HL-60/S4 treated with retinoic acid at 250 ng/mL for 4 days and 3 days (cell line): ENCODE measurements around the gene PDZD2.

Experiments used
- in situ Hi-C: fragments of 300-500 bp; cut with MboI; formaldehyde crosslinking; loops from 2 replicates; pipeline ENCODE4 v1.7.0; 2022; ENCODE audit warnings: low sequenced_read_pairs

PDZD2 gene

GRCh38 chr5:32090026-32090754 lies 451.3 kb downstream of the PDZD2 start:
- in situ Hi-C loops, result loop anchor here (25.0 kb wide), 1 partner anchor 503 kb away; no protein-coding TSS in a partner anchor

- in situ Hi-C loops, result loop anchor here (25.0 kb wide), 1 partner anchor 503 kb away; no protein-coding TSS in a partner anchor
Measured at GRCh38 chr5:32090755-32091128, 451.8 kb downstream of the PDZD2 start.

- in situ Hi-C loops, result loop anchor here (25.0 kb wide), 1 partner anchor 506 kb away; no protein-coding TSS in a partner anchor
Measured at GRCh38 chr5:32092938-32093812, 454.2 kb downstream of the PDZD2 start.

- in situ Hi-C loops, result loop anchor here (25.0 kb wide), 1 partner anchor 507 kb away; no protein-coding TSS in a partner anchor
Measured at GRCh38 chr5:32094691-32095090, 455.8 kb downstream of the PDZD2 start.

- in situ Hi-C loops, result loop anchor here (25.0 kb wide), 1 partner anchor 508 kb away; no protein-coding TSS in a partner anchor
Measured at GRCh38 chr5:32095261-32095671, 456.3 kb downstream of the PDZD2 start.

GRCh38 chr5:32096891-32097595 lies 458.1 kb downstream of the PDZD2 start:
- in situ Hi-C loops, result loop anchor here (25.0 kb wide), 1 partner anchor 510 kb away; no protein-coding TSS in a partner anchor

- in situ Hi-C loops, result loop anchor here (25.0 kb wide), 1 partner anchor 511 kb away; no protein-coding TSS in a partner anchor
Measured at GRCh38 chr5:32098291-32098690, 459.4 kb downstream of the PDZD2 start.

GRCh38 chr5:32098890-32099310 lies 460.0 kb downstream of the PDZD2 start:
- in situ Hi-C loops, result loop anchor here (25.0 kb wide), 1 partner anchor 512 kb away; no protein-coding TSS in a partner anchor

- in situ Hi-C loops, result loop anchor here (25.0 kb wide), 1 partner anchor 512 kb away; no protein-coding TSS in a partner anchor
Measured at GRCh38 chr5:32099486-32100035, 460.6 kb downstream of the PDZD2 start.

GRCh38 chr5:32100230-32100629 lies 461.3 kb downstream of the PDZD2 start:
- in situ Hi-C loops, result no loop called here

- in situ Hi-C loops, result no loop called here
Measured at GRCh38 chr5:32100691-32101302, 461.9 kb downstream of the PDZD2 start.

- in situ Hi-C loops, result no loop called here
Measured at GRCh38 chr5:32102254-32102986, 463.5 kb downstream of the PDZD2 start.

- in situ Hi-C loops, result no loop called here
Measured at GRCh38 chr5:32103521-32103920, 464.6 kb downstream of the PDZD2 start.

- in situ Hi-C loops, result no loop called here
Measured at GRCh38 chr5:32107291-32107690, 468.4 kb downstream of the PDZD2 start.

- in situ Hi-C loops, result no loop called here
Measured at GRCh38 chr5:32108167-32108566, 469.2 kb downstream of the PDZD2 start.

- in situ Hi-C loops, result no loop called here
Measured at GRCh38 chr5:32109236-32109635, 470.3 kb downstream of the PDZD2 start.

- in situ Hi-C loops, result no loop called here
Measured at GRCh38 chr5:32110111-32110696, 471.3 kb downstream of the PDZD2 start.

GRCh38 chr5:32115985-32116384 lies 477.1 kb downstream of the PDZD2 start:
- in situ Hi-C loops, result no loop called here
